ENCODE data around the gene LMNB1.
A peak's percentile ranks its signal among the peaks of the same experiment; 100 is the strongest.

The LMNB1 gene

GRCh38 chr5:126855266-126855665, 78.3 kb downstream of the LMNB1 start:
- WGBS, 2 experiments (ENCODE audit: insufficient coverage in 2 of 2) = 96 to 99% methylated on average over 6 to 8 of the region's 8 CpGs
- Histone ChIP-seq H3K4me3 (ENCODE audit: extremely low read depth, insufficient read depth, low read length, poor library complexity, severe bottlenecking) (no peak overlapping the region), H3K4me1 (ENCODE audit: control insufficient read depth, insufficient read depth, low read length, poor library complexity, severe bottlenecking) (peaks cover 3% of the 10 kb centered on the region), H3K36me3 (ENCODE audit: control insufficient read depth, insufficient read depth, low read length) (peaks cover 14% of the 10 kb centered on the region), H3K9me3 (ENCODE audit: control insufficient read depth, low read length) (no peaks in the 10 kb centered on the region), H3K27ac (ENCODE audit: low read depth, low read length, severe bottlenecking) (no peak overlapping the region)

GRCh38 chr5:126857472-126858410, 80.8 kb downstream of the LMNB1 start:
- H3K9me3 ChIP-seq (ENCODE audit: control insufficient read depth, low read length) = no peaks in the 10 kb centered on the region
- 87 to 99% methylated on average over 5 to 8 of the region's 13 CpGs for whole genome bisulfite sequencing, 2 experiments (ENCODE audit: insufficient coverage in 2 of 2)
- no peaks in the 10 kb centered on the region for H3K4me1 ChIP-seq (ENCODE audit: control insufficient read depth, insufficient read depth, low read length, poor library complexity, severe bottlenecking)
- no peak overlapping the region for H3K4me3 ChIP-seq (ENCODE audit: extremely low read depth, insufficient read depth, low read length, poor library complexity, severe bottlenecking)
- H3K36me3 ChIP-seq (ENCODE audit: control insufficient read depth, insufficient read depth, low read length) = peaks cover 14% of the 10 kb centered on the region
- H3K27ac ChIP-seq (ENCODE audit: low read depth, low read length, severe bottlenecking) = peak overlapping the region; percentile 41

DNA sequence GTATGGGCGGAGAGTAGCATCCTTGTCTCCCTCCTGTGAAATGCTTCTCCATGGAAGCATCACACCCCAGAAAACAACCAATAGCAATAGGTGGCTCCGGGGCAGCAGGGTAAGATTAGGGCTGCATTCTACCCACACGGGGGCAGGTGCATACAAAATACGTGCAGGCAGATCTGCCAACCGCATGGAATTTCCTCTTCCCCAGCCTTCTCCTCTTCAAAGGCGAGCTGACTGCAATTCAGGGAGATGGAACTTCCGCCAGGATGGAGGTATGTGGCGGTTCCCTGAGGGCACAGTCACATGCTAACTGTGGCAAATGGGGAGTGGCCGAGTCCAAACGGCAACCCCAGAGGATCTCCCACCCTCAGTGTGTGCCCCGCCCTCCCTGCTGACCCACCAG, 81.5 kb downstream of the LMNB1 start:
- Histone ChIP-seq H3K36me3 (ENCODE audit: control insufficient read depth, insufficient read depth, low read length) (peaks cover 14% of the 10 kb centered on the region), H3K4me3 (ENCODE audit: extremely low read depth, insufficient read depth, low read length, poor library complexity, severe bottlenecking) (no peak overlapping the region), H3K9me3 (ENCODE audit: control insufficient read depth, low read length) (no peaks in the 10 kb centered on the region), H3K4me1 (ENCODE audit: control insufficient read depth, insufficient read depth, low read length, poor library complexity, severe bottlenecking) (no peaks in the 10 kb centered on the region), H3K27ac (ENCODE audit: low read depth, low read length, severe bottlenecking) (no peak overlapping the region)
- WGBS, 2 experiments (ENCODE audit: insufficient coverage in 2 of 2) = 68 to 71% methylated on average over 4 to 7 of the region's 11 CpGs

DNA sequence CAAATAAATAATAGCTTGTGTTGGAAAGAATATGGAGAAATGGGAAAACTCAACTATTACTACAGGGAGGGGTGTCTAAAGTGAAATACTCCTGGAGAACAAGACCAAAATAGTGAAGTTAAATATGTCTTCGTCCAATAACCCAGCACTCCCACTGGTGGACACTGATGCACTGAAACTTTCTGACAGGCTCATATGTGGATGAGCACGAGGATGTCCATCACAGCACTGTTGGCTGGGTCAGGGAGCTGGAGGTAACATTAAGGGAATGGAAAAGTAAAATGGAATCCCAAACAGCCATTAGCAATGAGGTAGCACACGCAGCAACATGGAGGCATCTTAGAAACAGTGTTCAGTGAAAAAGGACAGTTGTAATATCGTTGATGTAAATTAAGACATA, 86.5 kb downstream of the LMNB1 start:
- H3K36me3 ChIP-seq (ENCODE audit: control insufficient read depth, insufficient read depth, low read length) = peaks cover 17% of the 10 kb centered on the region
- no peak overlapping the region for H3K4me3 ChIP-seq (ENCODE audit: extremely low read depth, insufficient read depth, low read length, poor library complexity, severe bottlenecking)
- 93 to 100% methylated on average over 2 of the region's 4 CpGs for WGBS, 2 experiments (ENCODE audit: insufficient coverage in 2 of 2)
- H3K9me3 ChIP-seq (ENCODE audit: control insufficient read depth, low read length) = no peaks in the 10 kb centered on the region
- H3K27ac ChIP-seq (ENCODE audit: low read depth, low read length, severe bottlenecking) = no peak overlapping the region
- no peaks in the 10 kb centered on the region for H3K4me1 ChIP-seq (ENCODE audit: control insufficient read depth, insufficient read depth, low read length, poor library complexity, severe bottlenecking)

GRCh38 chr5:126864042-126864688, 87.2 kb downstream of the LMNB1 start:
- no peaks in the 10 kb centered on the region for H3K4me1 ChIP-seq (ENCODE audit: control insufficient read depth, insufficient read depth, low read length, poor library complexity, severe bottlenecking)
- H3K36me3 ChIP-seq (ENCODE audit: control insufficient read depth, insufficient read depth, low read length) = peaks cover 17% of the 10 kb centered on the region
- WGBS, 2 experiments (ENCODE audit: insufficient coverage in 2 of 2) = 91 to 96% methylated on average over 18 to 20 of the region's 22 CpGs
- H3K4me3 ChIP-seq (ENCODE audit: extremely low read depth, insufficient read depth, low read length, poor library complexity, severe bottlenecking) = no peak overlapping the region
- H3K27ac ChIP-seq (ENCODE audit: low read depth, low read length, severe bottlenecking) = no peak overlapping the region
- no peaks in the 10 kb centered on the region for H3K9me3 ChIP-seq (ENCODE audit: control insufficient read depth, low read length)

DNA sequence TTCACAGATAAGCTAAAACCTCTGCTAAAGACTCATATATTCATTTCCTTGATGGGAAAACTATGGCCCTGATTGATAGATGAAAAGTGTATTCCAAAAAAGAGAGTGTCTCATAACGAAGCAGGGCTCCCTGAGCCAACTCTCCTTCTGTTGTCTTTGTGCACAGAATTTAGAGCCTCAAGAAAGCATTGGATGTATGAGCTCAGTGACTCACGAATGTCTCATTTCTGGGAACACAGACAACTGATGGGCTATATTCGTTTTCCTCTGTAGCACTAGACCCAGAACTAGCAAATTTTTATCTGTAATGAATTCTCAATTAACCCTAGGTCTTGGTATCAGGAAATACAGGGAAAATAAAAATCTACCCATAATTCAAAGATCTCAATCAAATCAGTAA, 88.4 kb downstream of the LMNB1 start:
- no peaks in the 10 kb centered on the region for H3K4me1 ChIP-seq (ENCODE audit: control insufficient read depth, insufficient read depth, low read length, poor library complexity, severe bottlenecking)
- WGBS, 2 experiments (ENCODE audit: insufficient coverage in 2 of 2) = 87 to 100% methylated on average over 2 to 3 of the region's 3 CpGs

GRCh38 chr5:126866851-126867636, 90.1 kb downstream of the LMNB1 start:
- Histone ChIP-seq H3K4me3 (ENCODE audit: extremely low read depth, insufficient read depth, low read length, poor library complexity, severe bottlenecking) (no peak overlapping the region), H3K4me1 (ENCODE audit: control insufficient read depth, insufficient read depth, low read length, poor library complexity, severe bottlenecking) (no peaks in the 10 kb centered on the region), H3K27ac (ENCODE audit: low read depth, low read length, severe bottlenecking) (no peak overlapping the region), H3K36me3 (ENCODE audit: control insufficient read depth, insufficient read depth, low read length) (peaks cover 20% of the 10 kb centered on the region), H3K9me3 (ENCODE audit: control insufficient read depth, low read length) (no peaks in the 10 kb centered on the region)
- WGBS, 2 experiments (ENCODE audit: insufficient coverage in 2 of 2) = 95 to 97% methylated on average over 5 to 7 of the region's 8 CpGs

More for the DNA sequence above, 88.4 kb downstream of the LMNB1 start:
- peaks cover 17% of the 10 kb centered on the region for H3K36me3 ChIP-seq (ENCODE audit: control insufficient read depth, insufficient read depth, low read length)
- no peak overlapping the region for H3K27ac ChIP-seq (ENCODE audit: low read depth, low read length, severe bottlenecking)
- H3K4me3 ChIP-seq (ENCODE audit: extremely low read depth, insufficient read depth, low read length, poor library complexity, severe bottlenecking) = no peak overlapping the region
- H3K9me3 ChIP-seq (ENCODE audit: control insufficient read depth, low read length) = no peaks in the 10 kb centered on the region

GRCh38 chr5:126868338-126869004, 91.5 kb downstream of the LMNB1 start:
- H3K9me3 ChIP-seq (ENCODE audit: control insufficient read depth, low read length) = no peaks in the 10 kb centered on the region
- peaks cover 28% of the 10 kb centered on the region for H3K36me3 ChIP-seq (ENCODE audit: control insufficient read depth, insufficient read depth, low read length)
- WGBS, 2 experiments (ENCODE audit: insufficient coverage in 2 of 2) = 87 to 94% methylated on average over 11 of the region's 11 CpGs
- H3K4me1 ChIP-seq (ENCODE audit: control insufficient read depth, insufficient read depth, low read length, poor library complexity, severe bottlenecking) = no peaks in the 10 kb centered on the region
- no peak overlapping the region for H3K27ac ChIP-seq (ENCODE audit: low read depth, low read length, severe bottlenecking)
- H3K4me3 ChIP-seq (ENCODE audit: extremely low read depth, insufficient read depth, low read length, poor library complexity, severe bottlenecking) = no peak overlapping the region

DNA sequence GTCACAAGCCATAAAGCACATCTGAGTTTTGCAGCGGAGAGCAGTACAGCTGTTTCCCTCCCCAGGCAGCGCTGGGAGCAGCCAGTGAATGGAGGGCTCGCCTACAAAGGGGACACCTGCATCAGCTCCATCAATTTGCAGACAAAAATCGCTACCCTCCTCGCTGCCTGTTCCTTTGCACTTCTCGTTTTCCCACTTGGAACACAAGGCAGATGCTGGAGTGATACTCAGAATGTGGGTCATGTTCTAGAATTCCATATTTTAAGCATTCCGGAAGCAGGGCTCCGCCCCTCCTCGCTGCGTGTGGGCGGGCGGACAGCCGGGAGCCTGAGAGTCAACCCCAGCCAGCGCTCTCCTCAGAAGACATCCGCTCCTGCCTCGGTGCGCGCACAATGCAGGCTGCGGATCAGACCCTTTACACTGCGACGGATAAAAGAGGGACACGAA, 92.1 kb downstream of the LMNB1 start:
- Histone ChIP-seq H3K4me1 (ENCODE audit: control insufficient read depth, insufficient read depth, low read length, poor library complexity, severe bottlenecking) (no peaks in the 10 kb centered on the region), H3K4me3 (ENCODE audit: extremely low read depth, insufficient read depth, low read length, poor library complexity, severe bottlenecking) (no peak overlapping the region), H3K9me3 (ENCODE audit: control insufficient read depth, low read length) (no peaks in the 10 kb centered on the region), H3K27ac (ENCODE audit: low read depth, low read length, severe bottlenecking) (no peak overlapping the region), H3K36me3 (ENCODE audit: control insufficient read depth, insufficient read depth, low read length) (peaks cover 31% of the 10 kb centered on the region)
- 38 to 46% methylated on average over 19 to 20 of the region's 22 CpGs for WGBS, 2 experiments (ENCODE audit: insufficient coverage in 2 of 2)

- Histone ChIP-seq H3K4me3 (ENCODE audit: extremely low read depth, insufficient read depth, low read length, poor library complexity, severe bottlenecking) (no peak overlapping the region), H3K27ac (ENCODE audit: low read depth, low read length, severe bottlenecking) (no peak overlapping the region), H3K9me3 (ENCODE audit: control insufficient read depth, low read length) (no peaks in the 10 kb centered on the region), H3K36me3 (ENCODE audit: control insufficient read depth, insufficient read depth, low read length) (peaks cover 27% of the 10 kb centered on the region), H3K4me1 (ENCODE audit: control insufficient read depth, insufficient read depth, low read length, poor library complexity, severe bottlenecking) (peaks cover 12% of the 10 kb centered on the region)
- 88 to 93% methylated on average over 5 of the region's 6 CpGs for WGBS, 2 experiments (ENCODE audit: insufficient coverage in 2 of 2)
Observed at GRCh38 chr5:126871441-126871840, 94.5 kb downstream of the LMNB1 start.

Data from mesodermal cell (in vitro differentiated cells).